Measurements from ENCODE around the gene ZNF516.

DNA sequence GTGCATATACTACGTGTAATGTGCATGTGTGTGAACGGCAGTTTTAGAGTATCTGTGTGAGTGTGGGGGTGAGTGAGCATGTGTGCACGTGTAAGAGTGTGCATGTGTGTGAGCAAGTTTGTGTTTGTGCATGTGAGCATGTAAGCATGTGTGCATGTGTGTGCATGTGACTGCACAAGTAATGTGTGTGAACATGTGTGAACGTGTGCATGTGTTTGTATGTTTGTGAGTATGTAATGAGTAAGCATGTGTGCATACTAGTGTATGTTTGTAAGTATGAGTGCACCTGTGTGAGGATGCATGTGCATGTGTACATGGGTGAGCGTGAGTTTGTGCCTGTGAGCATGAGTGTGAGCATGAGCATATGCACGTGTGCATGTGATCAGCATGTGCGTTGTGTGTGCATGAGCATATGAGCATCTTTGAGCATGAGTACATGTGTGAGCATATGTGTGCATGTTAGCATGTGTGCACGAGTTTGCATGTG, 90.7 kb downstream of the ZNF516 start:
- TF ChIP-seq, protein P1, sequence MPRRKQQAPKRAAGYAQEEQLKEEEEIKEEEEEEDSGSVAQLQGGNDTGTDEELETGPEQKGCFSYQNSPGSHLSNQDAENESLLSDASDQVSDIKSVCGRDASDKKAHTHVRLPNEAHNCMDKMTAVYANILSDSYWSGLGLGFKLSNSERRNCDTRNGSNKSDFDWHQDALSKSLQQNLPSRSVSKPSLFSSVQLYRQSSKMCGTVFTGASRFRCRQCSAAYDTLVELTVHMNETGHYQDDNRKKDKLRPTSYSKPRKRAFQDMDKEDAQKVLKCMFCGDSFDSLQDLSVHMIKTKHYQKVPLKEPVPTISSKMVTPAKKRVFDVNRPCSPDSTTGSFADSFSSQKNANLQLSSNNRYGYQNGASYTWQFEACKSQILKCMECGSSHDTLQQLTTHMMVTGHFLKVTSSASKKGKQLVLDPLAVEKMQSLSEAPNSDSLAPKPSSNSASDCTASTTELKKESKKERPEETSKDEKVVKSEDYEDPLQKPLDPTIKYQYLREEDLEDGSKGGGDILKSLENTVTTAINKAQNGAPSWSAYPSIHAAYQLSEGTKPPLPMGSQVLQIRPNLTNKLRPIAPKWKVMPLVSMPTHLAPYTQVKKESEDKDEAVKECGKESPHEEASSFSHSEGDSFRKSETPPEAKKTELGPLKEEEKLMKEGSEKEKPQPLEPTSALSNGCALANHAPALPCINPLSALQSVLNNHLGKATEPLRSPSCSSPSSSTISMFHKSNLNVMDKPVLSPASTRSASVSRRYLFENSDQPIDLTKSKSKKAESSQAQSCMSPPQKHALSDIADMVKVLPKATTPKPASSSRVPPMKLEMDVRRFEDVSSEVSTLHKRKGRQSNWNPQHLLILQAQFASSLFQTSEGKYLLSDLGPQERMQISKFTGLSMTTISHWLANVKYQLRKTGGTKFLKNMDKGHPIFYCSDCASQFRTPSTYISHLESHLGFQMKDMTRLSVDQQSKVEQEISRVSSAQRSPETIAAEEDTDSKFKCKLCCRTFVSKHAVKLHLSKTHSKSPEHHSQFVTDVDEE (CRISPR knock-in tag; IDR thresholded peaks at IDR 0.05): no peak
- TF ChIP-seq ZFP3 (CRISPR knock-in tag; IDR thresholded peaks at IDR 0.05) (no peak), PATZ1 (CRISPR knock-in tag; IDR thresholded peaks at IDR 0.05; ENCODE audit: borderline replicate concordance) (no peak), PPARA (CRISPR knock-in tag; IDR thresholded peaks at IDR 0.05; ENCODE audit: borderline replicate concordance) (no peak), ISL1 (CRISPR knock-in tag; IDR thresholded peaks at IDR 0.05) (no peak), SNAI2 (CRISPR knock-in tag; IDR thresholded peaks at IDR 0.05) (no peak), CSDC2 (CRISPR knock-in tag; IDR thresholded peaks at IDR 0.05) (no peak), RARB (CRISPR knock-in tag; IDR thresholded peaks at IDR 0.05) (no peak), ZNF8 (CRISPR knock-in tag; IDR thresholded peaks at IDR 0.05) (no peak), ZC3H10 (CRISPR knock-in tag; IDR thresholded peaks at IDR 0.05) (no peak)
- TF ChIP-seq, protein P2, sequence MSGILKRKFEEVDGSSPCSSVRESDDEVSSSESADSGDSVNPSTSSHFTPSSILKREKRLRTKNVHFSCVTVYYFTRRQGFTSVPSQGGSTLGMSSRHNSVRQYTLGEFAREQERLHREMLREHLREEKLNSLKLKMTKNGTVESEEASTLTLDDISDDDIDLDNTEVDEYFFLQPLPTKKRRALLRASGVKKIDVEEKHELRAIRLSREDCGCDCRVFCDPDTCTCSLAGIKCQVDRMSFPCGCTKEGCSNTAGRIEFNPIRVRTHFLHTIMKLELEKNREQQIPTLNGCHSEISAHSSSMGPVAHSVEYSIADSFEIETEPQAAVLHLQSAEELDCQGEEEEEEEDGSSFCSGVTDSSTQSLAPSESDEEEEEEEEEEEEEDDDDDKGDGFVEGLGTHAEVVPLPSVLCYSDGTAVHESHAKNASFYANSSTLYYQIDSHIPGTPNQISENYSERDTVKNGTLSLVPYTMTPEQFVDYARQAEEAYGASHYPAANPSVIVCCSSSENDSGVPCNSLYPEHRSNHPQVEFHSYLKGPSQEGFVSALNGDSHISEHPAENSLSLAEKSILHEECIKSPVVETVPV (CRISPR knock-in tag; IDR thresholded peaks at IDR 0.05): no peak
